ENCODE measurements around the gene TRPM5.
"Not testable (repeated sequence)": the region's sequence is repeated elsewhere in the genome, so short reads cannot be mapped to it uniquely, and the experiment has no call there.

TRPM5 gene, protein sequence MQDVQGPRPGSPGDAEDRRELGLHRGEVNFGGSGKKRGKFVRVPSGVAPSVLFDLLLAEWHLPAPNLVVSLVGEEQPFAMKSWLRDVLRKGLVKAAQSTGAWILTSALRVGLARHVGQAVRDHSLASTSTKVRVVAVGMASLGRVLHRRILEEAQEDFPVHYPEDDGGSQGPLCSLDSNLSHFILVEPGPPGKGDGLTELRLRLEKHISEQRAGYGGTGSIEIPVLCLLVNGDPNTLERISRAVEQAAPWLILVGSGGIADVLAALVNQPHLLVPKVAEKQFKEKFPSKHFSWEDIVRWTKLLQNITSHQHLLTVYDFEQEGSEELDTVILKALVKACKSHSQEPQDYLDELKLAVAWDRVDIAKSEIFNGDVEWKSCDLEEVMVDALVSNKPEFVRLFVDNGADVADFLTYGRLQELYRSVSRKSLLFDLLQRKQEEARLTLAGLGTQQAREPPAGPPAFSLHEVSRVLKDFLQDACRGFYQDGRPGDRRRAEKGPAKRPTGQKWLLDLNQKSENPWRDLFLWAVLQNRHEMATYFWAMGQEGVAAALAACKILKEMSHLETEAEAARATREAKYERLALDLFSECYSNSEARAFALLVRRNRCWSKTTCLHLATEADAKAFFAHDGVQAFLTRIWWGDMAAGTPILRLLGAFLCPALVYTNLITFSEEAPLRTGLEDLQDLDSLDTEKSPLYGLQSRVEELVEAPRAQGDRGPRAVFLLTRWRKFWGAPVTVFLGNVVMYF (N-terminal part only)

GRCh38 chr11:2443881-2444820 lies at the start of gene TRPM5:
TRPM5 (minus strand) TSS chr11:2444514; CDS start chr11:2423036, 21,478 bp downstream.
- DNase-seq: peak; percentile 79

DNA sequence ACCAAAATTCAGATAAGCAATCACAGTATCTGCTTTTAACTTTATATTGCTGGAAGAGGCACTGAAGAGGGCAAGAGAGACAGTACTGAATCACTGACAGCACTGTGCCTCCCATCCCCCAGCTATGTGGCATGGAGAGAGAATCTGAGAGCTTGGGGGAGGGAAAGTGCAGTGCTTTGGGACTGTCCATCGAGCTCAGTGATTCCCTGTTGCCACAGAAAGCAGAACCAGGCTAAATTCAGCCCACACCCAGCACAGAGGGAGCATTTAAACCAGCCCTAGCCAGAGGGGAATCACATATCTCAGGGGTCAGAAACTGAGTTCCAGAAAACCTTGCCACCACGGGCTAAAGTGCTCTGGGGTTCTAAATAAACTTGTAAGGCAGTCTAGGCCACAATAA lies 44.8 kb upstream of the TRPM5 start:
- no peak for DNase-seq

GRCh38 chr11:2488004-2488403 lies 43.7 kb upstream of the TRPM5 start:
- no peak for DNase-seq

DNA sequence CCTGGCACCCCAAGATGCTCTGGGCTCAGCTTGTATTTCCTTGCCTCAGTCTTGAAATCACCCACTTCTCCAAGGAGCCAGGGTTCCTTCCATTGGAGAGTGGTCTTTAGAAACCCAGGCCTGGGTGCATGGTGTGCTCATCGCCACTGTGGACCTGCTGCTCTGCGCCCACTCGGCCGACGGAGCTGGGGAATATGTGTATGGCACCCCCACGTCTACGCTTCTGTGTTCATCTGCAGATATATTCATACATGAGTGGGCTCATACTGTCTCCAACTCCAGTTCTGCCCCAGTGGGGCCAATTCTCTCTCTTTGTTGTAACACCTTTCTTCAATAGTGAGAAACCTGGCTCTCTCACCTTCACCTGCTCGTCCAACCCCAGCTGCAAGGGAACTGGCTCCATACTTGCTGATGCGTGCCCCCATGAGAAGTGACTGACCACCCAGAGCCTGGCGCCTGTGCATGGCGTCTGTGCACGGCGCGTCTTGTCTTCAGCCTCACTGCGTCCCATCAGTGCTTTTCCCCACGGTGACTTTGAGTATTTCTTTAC lies 40.3 kb upstream of the TRPM5 start:
- no peak for DNase-seq

GRCh38 chr11:2483426-2483825 lies 39.1 kb upstream of the TRPM5 start:
- no peak for DNase-seq

DNA sequence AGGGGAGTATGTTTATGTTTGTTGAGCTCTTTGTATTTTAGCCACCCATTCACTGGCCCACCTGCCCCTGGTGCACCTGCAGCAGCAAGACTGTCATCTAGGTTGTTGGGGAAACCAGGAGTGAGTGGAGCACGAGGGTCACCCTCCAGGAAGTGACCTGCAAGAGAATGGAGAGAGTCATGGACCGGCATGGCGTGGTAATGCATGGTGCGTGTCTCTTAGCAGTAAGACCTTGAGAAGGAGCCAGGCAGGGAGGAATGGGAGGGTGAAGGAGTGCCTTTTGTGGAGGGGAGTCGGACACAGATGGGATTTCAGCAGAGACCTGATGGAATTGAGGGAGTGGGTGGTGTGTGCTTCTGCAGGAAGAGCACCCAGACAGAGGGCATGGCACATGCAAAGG lies 38.4 kb upstream of the TRPM5 start:
- no peak for DNase-seq

GRCh38 chr11:2482204-2482603 lies 37.9 kb upstream of the TRPM5 start:
- DNase-seq: no peak

DNA sequence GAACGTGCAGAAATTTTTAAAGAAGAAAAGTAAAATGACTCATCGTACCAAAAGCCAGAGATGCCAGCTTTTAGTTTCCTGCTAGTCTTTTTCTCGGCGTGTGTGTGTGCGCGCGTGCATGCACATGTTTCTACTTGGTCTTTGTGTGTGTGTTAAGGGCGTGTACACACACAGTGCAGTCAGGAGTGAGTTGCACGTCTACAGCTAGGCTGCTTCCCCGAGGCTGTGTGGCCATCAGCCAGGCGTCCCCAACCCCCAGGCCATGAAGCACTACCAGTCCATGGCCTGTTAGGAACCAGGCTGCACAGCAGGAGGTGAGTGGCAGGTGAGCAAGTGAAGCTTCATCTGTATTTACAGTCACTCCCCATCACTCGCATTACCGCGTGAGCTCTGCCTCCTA lies 36.9 kb upstream of the TRPM5 start:
- no peak for DNase-seq

DNA sequence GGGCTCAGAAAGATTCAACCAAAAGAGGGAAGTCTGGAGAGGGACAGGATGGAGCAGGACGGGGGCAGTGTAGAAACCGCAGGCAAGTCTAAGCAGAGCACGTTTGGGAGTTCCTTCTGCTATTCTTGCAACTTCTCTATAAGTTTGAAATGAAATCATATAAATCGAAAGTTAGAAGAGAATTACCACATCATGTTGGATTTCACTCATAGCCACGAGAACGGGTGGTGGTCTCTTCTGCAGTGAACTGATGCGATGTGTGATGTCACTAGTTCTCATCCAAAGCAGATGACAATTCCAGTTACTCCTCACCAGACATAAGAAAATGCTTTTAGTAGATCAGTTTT lies 36.5 kb upstream of the TRPM5 start:
- no peak for DNase-seq

GRCh38 chr11:2480067-2480873 lies 36.0 kb upstream of the TRPM5 start:
- not testable (repeated sequence) for DNase-seq

GRCh38 chr11:2477936-2478335 lies 33.6 kb upstream of the TRPM5 start:
- DNase-seq: no peak

DNA sequence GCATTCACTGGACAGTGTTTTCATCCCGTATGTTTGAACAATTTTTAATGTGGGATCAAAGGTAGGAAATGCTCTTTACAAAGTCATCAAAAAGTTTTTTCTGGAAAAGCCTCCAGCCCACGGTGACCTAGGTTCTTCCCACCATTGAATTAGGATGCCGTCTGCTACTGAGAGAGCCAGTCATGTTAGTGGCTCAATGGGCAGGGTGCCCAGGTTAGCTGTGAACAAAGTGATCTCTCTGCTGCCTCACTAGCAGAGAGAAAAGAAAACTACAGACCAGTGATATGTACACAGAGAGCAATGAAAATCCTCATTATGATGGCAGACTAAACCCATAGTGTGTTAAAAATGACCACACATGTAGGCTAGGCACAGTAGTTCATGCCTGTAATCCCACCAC lies 32.9 kb upstream of the TRPM5 start:
- no peak for DNase-seq

DNA sequence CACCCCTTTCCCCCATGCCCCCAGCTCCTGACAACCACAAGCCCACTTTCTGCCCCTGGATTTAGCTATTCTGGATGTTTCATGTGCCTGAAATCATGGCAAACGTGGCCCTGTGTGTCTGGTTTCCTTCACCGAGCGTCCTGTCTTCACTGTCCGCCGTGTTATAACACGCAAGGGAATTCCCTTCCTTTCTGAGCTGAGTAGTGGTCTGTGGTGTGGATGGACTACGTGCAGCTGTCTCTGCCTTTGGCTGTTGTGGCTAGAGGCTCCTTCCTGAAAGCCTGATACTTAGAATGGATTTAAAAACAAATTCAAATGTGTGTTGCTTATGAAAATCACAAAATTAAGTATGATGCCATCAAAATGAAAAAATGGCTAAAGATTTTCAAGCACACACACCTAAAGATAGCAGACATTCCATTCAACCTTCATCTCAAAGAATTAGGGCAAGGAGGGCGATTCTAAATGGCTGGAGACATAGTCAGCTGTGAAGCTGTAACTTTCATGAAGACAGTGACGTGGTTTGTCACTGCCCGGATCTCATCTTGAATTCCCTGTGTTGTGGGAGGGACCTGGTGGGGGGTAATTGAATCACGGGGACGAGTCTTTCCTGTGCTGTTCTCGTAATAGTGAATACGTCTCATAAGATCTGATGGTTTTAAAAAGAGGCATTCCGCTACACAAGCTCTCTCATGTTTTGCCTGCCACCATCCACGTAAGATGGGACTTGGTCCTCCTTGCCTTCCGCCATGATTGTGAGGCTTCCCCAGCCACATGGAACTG lies 31.0 kb upstream of the TRPM5 start:
- DNase-seq: no peak

GRCh38 chr11:2474059-2474901 lies 30.0 kb upstream of the TRPM5 start:
- DNase-seq: no peak

DNA sequence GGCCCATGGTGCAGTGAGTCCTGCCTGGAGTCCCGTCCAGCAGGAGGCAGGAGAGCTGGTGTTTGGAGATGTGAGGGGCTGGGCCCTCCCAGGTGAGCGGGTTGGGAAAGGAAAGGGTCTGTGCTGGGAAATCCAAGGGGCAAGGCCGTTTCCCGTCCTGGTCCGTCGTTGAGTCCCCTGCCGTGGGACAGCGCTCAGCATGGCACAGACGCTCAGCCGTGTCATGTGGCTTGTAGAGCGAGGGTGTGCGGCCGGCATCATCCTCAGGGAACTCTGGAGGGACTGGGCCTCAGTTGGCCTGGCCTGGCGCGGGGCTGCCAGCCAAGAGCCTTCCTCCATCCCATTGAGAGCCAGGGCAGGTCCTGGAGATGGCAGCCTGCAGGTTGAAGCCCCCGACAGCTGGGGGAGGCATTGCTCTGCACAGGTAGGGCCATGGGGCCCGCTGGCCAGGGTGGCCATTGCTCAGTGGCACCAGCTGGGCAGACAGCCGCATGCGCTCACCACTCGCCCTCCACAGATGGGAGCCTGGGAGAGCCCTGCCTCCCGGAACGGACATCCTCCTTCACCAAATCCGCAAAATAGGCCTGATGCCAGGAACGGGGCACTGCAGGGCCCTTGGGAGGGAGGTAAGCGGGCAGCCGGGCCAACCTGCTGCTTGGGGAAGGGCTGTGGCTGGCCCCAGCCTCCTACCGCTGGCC lies 29.2 kb upstream of the TRPM5 start:
- DNase-seq: no peak

DNA sequence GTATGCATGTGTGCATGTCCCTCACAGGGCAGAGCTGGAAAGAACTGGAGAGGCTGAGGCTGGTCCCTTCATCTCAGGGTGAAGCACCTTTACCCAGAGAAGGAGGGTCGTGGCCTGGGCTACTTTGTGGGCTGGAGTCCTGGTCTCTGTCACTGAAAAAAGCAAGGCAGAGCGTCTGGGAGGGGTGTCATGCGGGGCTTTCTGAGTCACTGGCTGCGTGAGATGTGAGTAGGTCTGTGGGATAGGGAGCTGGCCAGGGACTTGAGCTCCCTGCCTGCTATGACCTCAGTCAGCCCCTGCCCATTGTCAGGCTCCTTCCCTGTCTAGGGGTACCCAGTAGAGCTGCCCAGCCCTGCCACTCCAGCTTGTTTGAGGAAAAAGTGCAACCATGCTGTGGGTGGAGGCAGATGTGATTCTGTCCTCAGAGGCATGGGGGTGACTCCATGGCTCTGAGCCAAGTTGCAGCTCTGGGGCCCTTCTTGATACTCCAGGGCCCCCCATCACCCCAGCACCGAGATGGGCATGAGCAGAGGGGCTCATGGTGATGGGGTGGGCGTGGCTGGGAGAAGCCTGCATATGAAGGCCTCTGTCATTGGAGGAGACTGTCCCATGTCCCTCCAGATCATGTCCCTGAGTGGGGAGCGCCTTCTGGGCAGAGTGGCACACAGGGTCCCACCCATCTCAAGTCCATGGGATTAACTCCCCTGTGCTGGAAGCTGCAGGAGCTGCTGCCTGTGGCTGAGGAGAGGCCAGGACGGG lies 28.3 kb upstream of the TRPM5 start:
- DNase-seq: no peak

DNA sequence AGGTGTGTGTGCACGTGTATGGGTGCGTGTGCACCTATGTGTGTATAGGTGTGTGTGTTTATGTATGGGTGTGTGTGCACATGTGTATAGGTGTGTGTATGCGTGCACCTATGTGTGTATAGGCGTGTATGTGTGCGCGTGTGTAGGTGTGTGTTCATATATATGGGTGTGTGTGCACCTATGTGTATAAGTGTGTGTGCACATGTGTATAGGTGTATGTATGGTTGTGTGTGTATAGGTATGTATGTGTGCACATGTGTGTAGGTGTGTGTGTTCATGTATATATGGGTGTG lies 27.4 kb upstream of the TRPM5 start:
- no peak for DNase-seq

GRCh38 chr11:2471048-2471803 lies 26.9 kb upstream of the TRPM5 start:
- no peak for DNase-seq

Data from activated CD4-positive, alpha-beta T cell treated with anti-CD3 and anti-CD28 coated beads, Interleukin-2, amount 50 U/mL, for 1 hour (primary cell).